ENCODE measurements around the gene KLHDC3.

The KLHDC3 gene

DNA sequence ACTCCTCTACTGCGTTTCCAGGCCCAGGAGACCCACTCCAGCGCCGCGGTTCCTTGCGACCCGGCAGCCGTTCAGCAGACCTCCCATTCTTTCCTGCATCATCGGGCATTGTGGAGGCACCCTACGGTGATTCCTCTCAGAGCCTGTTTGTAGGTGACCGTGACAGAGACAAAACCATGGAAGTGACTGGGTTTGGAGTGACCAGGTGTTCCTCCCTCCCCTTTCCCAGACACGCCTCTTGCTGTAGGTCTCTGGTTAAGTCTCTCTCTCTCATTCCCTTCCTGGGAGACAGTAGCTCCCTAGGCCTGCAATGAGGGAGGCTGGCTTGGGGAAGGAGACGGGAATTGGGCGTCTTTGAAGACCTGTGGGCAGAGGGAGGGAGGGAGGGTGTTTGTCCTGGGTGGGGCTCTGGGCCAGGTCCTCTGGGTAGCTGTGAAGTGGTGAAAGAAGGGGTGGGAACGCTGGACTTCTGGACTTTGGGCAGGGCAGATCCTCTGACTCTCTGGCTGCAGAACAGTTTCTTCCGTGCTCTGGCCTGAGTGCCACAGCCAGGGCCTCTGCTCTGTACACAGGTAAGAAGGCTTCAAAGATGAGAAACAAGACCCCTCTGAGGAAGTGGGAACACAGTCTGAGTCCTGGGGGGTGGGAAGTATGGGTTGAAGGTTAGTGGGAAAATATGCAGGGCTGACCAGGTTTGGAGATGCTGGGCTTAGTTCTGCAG is 46.1 kb downstream of the KLHDC3 start:
- TF ChIP-seq, protein P1, sequence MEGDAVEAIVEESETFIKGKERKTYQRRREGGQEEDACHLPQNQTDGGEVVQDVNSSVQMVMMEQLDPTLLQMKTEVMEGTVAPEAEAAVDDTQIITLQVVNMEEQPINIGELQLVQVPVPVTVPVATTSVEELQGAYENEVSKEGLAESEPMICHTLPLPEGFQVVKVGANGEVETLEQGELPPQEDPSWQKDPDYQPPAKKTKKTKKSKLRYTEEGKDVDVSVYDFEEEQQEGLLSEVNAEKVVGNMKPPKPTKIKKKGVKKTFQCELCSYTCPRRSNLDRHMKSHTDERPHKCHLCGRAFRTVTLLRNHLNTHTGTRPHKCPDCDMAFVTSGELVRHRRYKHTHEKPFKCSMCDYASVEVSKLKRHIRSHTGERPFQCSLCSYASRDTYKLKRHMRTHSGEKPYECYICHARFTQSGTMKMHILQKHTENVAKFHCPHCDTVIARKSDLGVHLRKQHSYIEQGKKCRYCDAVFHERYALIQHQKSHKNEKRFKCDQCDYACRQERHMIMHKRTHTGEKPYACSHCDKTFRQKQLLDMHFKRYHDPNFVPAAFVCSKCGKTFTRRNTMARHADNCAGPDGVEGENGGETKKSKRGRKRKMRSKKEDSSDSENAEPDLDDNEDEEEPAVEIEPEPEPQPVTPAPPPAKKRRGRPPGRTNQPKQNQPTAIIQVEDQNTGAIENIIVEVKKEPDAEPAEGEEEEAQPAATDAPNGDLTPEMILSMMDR (IDR thresholded peaks at IDR 0.05; ENCODE audit: low read depth, low read length) = no peak
- no peaks in the 10 kb centered on the region for H3K9me3 ChIP-seq
- H3K36me3 ChIP-seq = peaks cover 8% of the 10 kb centered on the region
- H3K4me1 ChIP-seq = peaks cover 4% of the 10 kb centered on the region; the same call in 1 of the 2 replicates
- H3K27me3 ChIP-seq = no peaks in the 10 kb centered on the region
- peak overlapping the region; percentile 94 for H3K4me3 ChIP-seq (ENCODE audit: low read depth, low read length)
- DNase-seq = no peak

DNA sequence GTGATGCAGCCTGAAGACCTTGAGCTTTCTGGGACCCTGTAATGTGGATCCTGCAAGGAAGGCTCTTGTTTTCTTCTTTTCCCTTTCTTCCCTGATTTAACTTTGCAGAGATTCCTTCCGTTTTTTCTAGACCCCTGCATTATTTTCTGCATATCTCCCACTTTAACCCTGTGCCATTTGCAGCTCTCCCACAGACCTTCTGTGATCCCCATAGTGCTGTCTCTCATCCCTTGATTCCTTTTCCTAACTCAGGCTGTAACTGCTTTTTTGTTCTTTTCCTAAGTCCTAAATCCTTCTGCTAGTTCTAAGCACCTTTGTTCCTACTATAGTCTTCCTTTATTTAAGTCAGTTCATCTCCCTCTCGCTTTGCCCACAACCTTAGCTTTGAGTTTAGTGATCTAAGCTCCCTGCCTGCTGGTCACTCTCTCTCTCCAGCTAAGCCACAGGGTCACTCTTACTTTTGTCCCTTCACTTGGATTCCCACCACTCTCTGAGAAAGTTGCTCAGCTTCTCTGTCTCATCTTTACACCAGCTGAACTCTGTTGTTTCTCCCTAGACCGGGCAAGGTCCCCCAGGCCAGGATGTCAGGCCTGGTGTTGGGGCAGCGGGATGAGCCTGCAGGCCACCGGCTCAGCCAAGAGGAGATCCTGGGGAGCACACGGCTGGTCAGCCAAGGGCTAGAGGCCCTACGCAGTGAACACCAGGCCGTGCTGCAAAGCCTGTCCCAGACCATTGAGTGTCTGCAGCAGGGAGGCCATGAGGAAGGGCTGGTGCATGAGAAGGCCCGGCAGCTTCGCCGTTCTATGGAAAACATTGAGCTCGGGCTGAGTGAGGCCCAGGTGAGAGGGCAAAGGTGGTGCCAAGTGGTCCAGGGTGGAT is 46.9 kb downstream of the KLHDC3 start:
- no peak for DNase-seq
- peaks cover 4% of the 10 kb centered on the region; the same call in 1 of the 2 replicates for H3K4me1 ChIP-seq
- TF ChIP-seq, protein P1 (IDR thresholded peaks at IDR 0.05; ENCODE audit: low read depth, low read length) = no peak
- peaks cover 6% of the 10 kb centered on the region for H3K36me3 ChIP-seq
- H3K4me3 ChIP-seq (ENCODE audit: low read depth, low read length) = no peak overlapping the region
- no peaks in the 10 kb centered on the region for H3K9me3 ChIP-seq
- no peaks in the 10 kb centered on the region for H3K27me3 ChIP-seq

DNA sequence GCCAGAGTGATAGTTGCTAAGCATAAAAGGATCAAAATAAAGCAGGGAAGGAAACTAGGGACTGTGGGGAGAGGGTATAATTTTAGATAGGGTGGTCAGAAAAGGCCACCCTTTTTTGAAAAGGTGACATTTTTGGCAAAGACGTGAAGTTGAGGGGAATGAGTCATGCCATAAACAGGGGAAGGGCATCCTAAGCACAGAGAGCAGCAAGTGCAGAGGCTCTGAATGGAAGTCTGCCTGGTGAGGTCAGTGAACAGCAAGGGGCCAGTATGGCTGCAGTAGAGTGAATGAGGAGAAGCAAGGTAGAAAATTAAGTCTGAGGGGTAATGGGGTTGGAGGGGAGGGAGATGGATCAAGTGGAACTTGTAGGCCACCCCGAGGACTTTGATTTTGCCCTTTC is 47.8 kb downstream of the KLHDC3 start:
- TF ChIP-seq, protein P1 (IDR thresholded peaks at IDR 0.05; ENCODE audit: low read depth, low read length) = no peak
- Histone ChIP-seq H3K36me3 (peaks cover 3% of the 10 kb centered on the region), H3K4me3 (ENCODE audit: low read depth, low read length) (no peak overlapping the region), H3K9me3 (no peaks in the 10 kb centered on the region), H3K27me3 (no peaks in the 10 kb centered on the region), H3K4me1 (peaks cover 4% of the 10 kb centered on the region; the same call in 1 of the 2 replicates)
- no peak for DNase-seq

DNA sequence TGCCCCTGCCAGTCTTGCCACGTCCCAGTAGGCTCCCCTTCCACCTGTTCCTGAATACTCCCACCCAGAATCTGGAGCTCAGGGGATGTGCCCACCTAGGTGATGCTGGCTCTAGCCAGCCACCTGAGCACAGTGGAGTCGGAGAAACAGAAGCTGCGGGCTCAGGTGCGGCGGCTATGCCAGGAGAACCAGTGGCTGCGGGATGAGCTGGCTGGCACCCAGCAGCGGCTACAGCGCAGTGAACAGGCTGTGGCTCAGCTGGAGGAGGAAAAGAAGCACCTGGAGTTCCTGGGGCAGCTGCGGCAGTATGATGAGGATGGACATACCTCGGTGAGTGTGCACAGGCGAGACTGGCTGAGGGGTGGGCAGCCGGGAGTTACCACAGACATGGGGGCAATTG is 48.8 kb downstream of the KLHDC3 start:
- Histone ChIP-seq H3K9me3 (no peaks in the 10 kb centered on the region), H3K36me3 (no peaks in the 10 kb centered on the region; the same call in 1 of the 2 replicates), H3K27me3 (no peaks in the 10 kb centered on the region), H3K4me1 (peaks cover 4% of the 10 kb centered on the region; the same call in 1 of the 2 replicates), H3K4me3 (ENCODE audit: low read depth, low read length) (no peak overlapping the region)
- DNase-seq = no peak
- TF ChIP-seq, protein P1 (IDR thresholded peaks at IDR 0.05; ENCODE audit: low read depth, low read length) = no peak

DNA sequence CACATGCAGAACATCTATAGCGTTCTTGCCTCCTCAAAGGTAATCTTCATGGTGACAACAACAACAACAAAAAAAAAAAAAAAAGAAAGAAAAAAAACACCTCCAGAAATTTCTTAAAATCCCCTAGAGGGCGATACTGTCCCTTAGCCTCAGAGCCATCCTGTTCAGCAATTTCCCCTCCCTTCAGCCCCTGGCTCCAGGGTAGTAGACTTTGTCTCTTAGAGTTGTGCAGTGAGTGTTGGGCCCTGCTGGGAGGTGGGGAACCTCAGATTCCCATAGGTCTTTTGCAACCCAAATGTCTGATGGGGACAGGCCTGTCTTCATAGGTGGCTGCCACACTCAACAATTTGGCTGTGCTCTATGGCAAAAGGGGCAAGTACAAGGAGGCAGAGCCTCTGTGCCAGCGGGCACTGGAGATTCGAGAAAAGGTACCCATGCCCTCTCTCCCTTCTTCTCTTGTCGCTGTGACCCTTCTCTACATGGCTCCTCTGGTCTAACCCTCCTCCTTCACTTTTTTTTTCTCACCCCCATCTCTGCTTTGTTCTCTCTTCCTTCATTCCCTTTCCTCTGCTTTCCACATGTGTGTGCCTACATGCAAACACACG is 56.1 kb downstream of the KLHDC3 start:
- no peaks in the 10 kb centered on the region for H3K9me3 ChIP-seq
- H3K27me3 ChIP-seq = no peaks in the 10 kb centered on the region
- no peaks in the 10 kb centered on the region for H3K4me1 ChIP-seq
- TF ChIP-seq, protein P1 (IDR thresholded peaks at IDR 0.05; ENCODE audit: low read depth, low read length) = peak; percentile 77
- H3K4me3 ChIP-seq (ENCODE audit: low read depth, low read length) = no peak overlapping the region
- no peaks in the 10 kb centered on the region for H3K36me3 ChIP-seq
- DNase-seq = peak; percentile 57

All from BE2C (cell line).